K562 (cell line): Measurements from ENCODE around the gene LETM1. TPM values are rescaled to one million over a fixed set of nuclear protein-coding genes. Genes with fewer than 3 reads are reported as not detected.
A peak's percentile ranks its signal among the peaks of the same experiment; 100 is the strongest.

Source experiments
- ATF4 ChIP-seq: fragments of 450-650 bp; formaldehyde crosslinking; IDR thresholded peaks from 2 replicates; pipeline ENCODE4 v1.4.0; 2022; ENCODE audit warnings: mild to moderate bottlenecking, moderate library complexity
- BRF2 ChIP-seq: IDR thresholded peaks from 3 replicates; pipeline ENCODE4 v1.6.1; 2011; ENCODE audit warnings: borderline replicate concordance, mild to moderate bottlenecking; ENCODE audit not compliant: insufficient read length, insufficient read depth
- DMBX1 ChIP-seq: fragments of 250-450 bp; sonication (Bioruptor Pico); IDR thresholded peaks from 2 replicates; pipeline ENCODE4 v1.8.0; 2022; ENCODE audit warnings: inconsistent platforms, mild to moderate bottlenecking, moderate library complexity, borderline replicate concordance
- HOMEZ ChIP-seq: fragments of 250-450 bp; sonication (Bioruptor Pico); IDR thresholded peaks from 2 replicates; pipeline ENCODE4 v1.4.0; 2020; ENCODE audit warnings: mild to moderate bottlenecking, moderate library complexity
- KHSRP ChIP-seq: fragments of 450-650 bp; IDR thresholded peaks from 2 replicates; pipeline ENCODE4 v1.6.1; 2017
- MYBL2 ChIP-seq, 2 experiments: fragments of 450-650 bp in 1 of 2; sonication (generic) in 1 of 2; formaldehyde crosslinking in 1 of 2; IDR thresholded peaks; 2 replicates each; pipeline versions ENCODE4 v1.6.1 to v1.8.1; 2017 to 2022; ENCODE audit warnings: borderline replicate concordance in 1 of 2, inconsistent platforms in 1 of 2, low read depth in 1 of 2, mild to moderate bottlenecking in 1 of 2, missing genetic modification reagents in 1 of 2, moderate library complexity in 1 of 2
- NONO ChIP-seq, 2 experiments: fragments of 200-400 bp in 1 of 2; fragments of 450-650 bp in 1 of 2; formaldehyde crosslinking in 1 of 2; IDR thresholded peaks; 2 replicates each; pipeline ENCODE4 v1.6.1; 2017; ENCODE audit warnings: low read depth in 2 of 2, mild to moderate bottlenecking in 2 of 2, moderate library complexity in 2 of 2, low read length in 1 of 2
- NR2F6 ChIP-seq: fragments of 450-650 bp; formaldehyde crosslinking; IDR thresholded peaks from 2 replicates; pipeline ENCODE4 v1.4.0; 2020; ENCODE audit warnings: mild to moderate bottlenecking
- OTX1 ChIP-seq: fragments of 450-650 bp; formaldehyde crosslinking; IDR thresholded peaks from 2 replicates; pipeline ENCODE4 v1.4.0; 2022; ENCODE audit warnings: mild to moderate bottlenecking
- PML ChIP-seq: IDR thresholded peaks from 2 replicates; pipeline ENCODE4 v1.6.1; 2012; ENCODE audit warnings: low read length, inconsistent platforms
- POLR2G ChIP-seq: fragments of 200-400 bp; formaldehyde crosslinking; IDR thresholded peaks from 2 replicates; pipeline ENCODE4 v1.6.1; 2017; ENCODE audit warnings: low read depth, mild to moderate bottlenecking, antibody characterized with exemption, low read length, moderate library complexity
- PURB ChIP-seq: sonication (generic); formaldehyde crosslinking; IDR thresholded peaks from 2 replicates; pipeline ENCODE4 v1.9.0; 2021; ENCODE audit warnings: low read depth, mild to moderate bottlenecking, missing genetic modification reagents
- RNF2 ChIP-seq: sonication (generic); IDR thresholded peaks from 2 replicates; pipeline ENCODE4 v1.6.1; 2016
- SMARCA5 ChIP-seq: fragments of 450-650 bp; IDR thresholded peaks from 2 replicates; pipeline ENCODE4 v1.6.1; 2016
- TFE3 ChIP-seq: fragments of 450-650 bp; formaldehyde crosslinking; IDR thresholded peaks from 2 replicates; pipeline ENCODE4 v1.4.0; 2020; ENCODE audit warnings: mild to moderate bottlenecking, mixed read lengths
- TGIF2 ChIP-seq: sonication (generic); formaldehyde crosslinking; IDR thresholded peaks from 2 replicates; pipeline ENCODE4 v1.8.1; 2022; ENCODE audit warnings: mild to moderate bottlenecking, missing genetic modification reagents, moderate library complexity
- ZC3H11A ChIP-seq: IDR thresholded peaks from 2 replicates; pipeline ENCODE4 v1.6.1; 2012; ENCODE audit warnings: low read depth, low read length, improper control_type of control experiment
- ZC3H4 ChIP-seq: sonication (generic); formaldehyde crosslinking; IDR thresholded peaks from 2 replicates; pipeline ENCODE4 v1.9.0; 2021; ENCODE audit warnings: missing genetic modification reagents, borderline replicate concordance
- ZFP36 ChIP-seq: fragments of 150-350 bp; IDR thresholded peaks from 2 replicates; pipeline ENCODE4 v1.6.1; 2018; ENCODE audit warnings: low read length, low read depth; ENCODE audit not compliant: partially characterized antibody
- ZNF512 ChIP-seq: IDR thresholded peaks from 2 replicates; pipeline ENCODE4 v1.6.1; 2016; ENCODE audit warnings: missing genetic modification characterization, missing compliant biosample characterization
- ZNF764 ChIP-seq: fragments of 250-450 bp; sonication (Bioruptor Pico); IDR thresholded peaks from 2 replicates; pipeline ENCODE4 v1.4.0; 2020; ENCODE audit warnings: low read depth, mild to moderate bottlenecking, moderate library complexity
- ZNF766 ChIP-seq: fragments of 200-800 bp; sonication (Bioruptor generic); conservative IDR thresholded peaks from 2 replicates; pipeline ENCODE4 v1.6.1; 2016; ENCODE audit warnings: missing genetic modification characterization, missing compliant biosample characterization
- polyA plus RNA-seq, 8 experiments: library from polyadenylated mRNA; depleted of rRNA in 4 of 8; stranded (reverse) in 5 of 8; unstranded in 3 of 8; fragments of >200 nt; fragmentation: Nextera tagmentation in 2 of 8; fragmentation: Illumina TruSeq in 1 of 8; extraction: Ambion mirVana in 2 of 8; extraction: Trizol in 1 of 8; gene quantifications; 2 replicates each; pipeline versions ENCODE4 v1.2.1 to v1.2.3, GENCODE V29; 2011 to 2014; ENCODE audit warnings: inconsistent platforms in 1 of 8, missing spikeins in 1 of 8
- total RNA-seq, 7 experiments: library from RNA; depleted of rRNA in 6 of 7; stranded (reverse); fragments of >200 nt in 6 of 7; fragmentation: Illumina TruSeq in 2 of 7; extraction: Trizol in 2 of 7; gene quantifications; 2 replicates each; pipeline versions ENCODE4 v1.2.1 to v1.2.3, GENCODE V29; 2011 to 2021; ENCODE audit warnings: low replicate concordance in 1 of 7

The LETM1 gene
- total and polyA plus RNA-seq, 9 of the 15 experiments (the other 6 are each of a cell fraction or from before 2014, with no cell fraction given), result 3.9 to 109 (median 35.0) TPM

GRCh38 chr4:1809754-1810502, 46.0 kb downstream of the LETM1 start (continued):
- TF ChIP-seq TFE3 (no peak), ZFP36 (peak; percentile 23), SMARCA5 (peak; percentile 40; the same call in 1 of the 2 replicates), ZNF766 (CRISPR knock-in tag) (no peak), KHSRP (no peak), MYBL2 (IDR thresholded peaks at IDR 0.05; ENCODE audit: low read depth) (no peak), MYBL2 (CRISPR knock-in tag; IDR thresholded peaks at IDR 0.05; ENCODE audit: borderline replicate concordance) (no peak), PML (0 out of 2 replicates have a peak, but pooled peaks have one; percentile 2), POLR2G (peak; percentile 83), NONO (IDR thresholded peaks at IDR 0.05; ENCODE audit: low read depth in 2 of 2, low read length in 1 of 2) (no peak), ATF4 (CRISPR knock-in tag) (no peak), DMBX1 (CRISPR knock-in tag) (no peak), ZNF512 (tag) (no peak), RNF2 (no peak), OTX1 (CRISPR knock-in tag) (no peak), PURB (CRISPR knock-in tag) (no peak), HOMEZ (CRISPR knock-in tag) (no peak), TGIF2 (CRISPR knock-in tag) (no peak), BRF2 (no peak), ZC3H4 (CRISPR knock-in tag) (no peak), ZNF764 (no peak), ZC3H11A (no peak), NR2F6 (no peak)
